ENCODE measurements around the gene ABHD14A. TPM values are rescaled to one million over a fixed set of nuclear protein-coding genes. Genes with fewer than 3 reads are reported as not detected.
A peak's percentile ranks its signal among the peaks of the same experiment; 100 is the strongest.

ABHD14A gene
- total RNA-seq, 1 experiment from 2014 or later, result 9.9 TPM

DNA sequence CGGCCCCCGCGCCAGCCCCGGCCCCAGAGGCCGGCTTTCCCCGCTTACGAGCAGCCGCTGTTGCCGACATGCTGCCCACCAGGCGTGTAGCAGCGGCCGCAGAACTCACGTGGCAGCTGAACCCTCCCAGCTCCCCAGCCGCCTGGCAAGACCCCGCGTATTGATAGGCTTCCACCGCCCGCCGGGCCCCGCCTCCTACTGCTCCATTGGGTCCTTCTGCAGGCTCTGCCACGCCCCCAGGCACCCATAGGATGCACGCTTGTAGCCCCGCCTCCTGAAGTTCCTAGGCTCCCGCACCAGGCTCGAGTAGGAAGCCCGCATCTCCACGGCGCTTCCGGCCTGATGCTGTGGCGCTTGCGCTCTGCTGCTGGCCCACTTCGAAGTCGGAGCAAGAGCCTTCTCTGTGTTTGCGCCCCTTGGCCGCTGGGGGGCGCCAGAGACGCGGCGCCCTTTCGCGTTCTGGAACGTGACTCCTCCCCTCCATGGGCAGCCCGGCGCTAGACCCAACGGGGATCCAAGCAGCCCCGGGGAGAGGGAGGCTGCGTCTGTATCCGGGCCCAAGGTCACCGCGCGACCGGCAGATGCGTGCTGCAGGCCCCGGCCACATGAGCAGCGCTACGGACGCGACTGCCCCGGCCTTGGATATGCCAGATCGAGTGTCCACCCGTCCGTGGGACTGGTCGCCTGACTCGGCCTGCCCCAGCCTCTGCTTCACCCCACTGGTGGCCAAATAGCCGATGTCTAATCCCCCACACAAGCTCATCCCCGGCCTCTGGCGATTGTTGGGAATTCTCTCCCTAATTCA, 32.9 kb upstream of the ABHD14A start, which contains the start of the genes PARP3 and RRP9:
Gene PARP3, plus strand, starts transcription at position 566 of the 805 bp plus-strand sequence. CDS start 993 bp downstream, outside the sequence.
Gene RRP9, minus strand, starts transcription at position 107 of the 805 bp plus-strand sequence. Its CDS starts 37 bp downstream, at position 70.
- Histone ChIP-seq H3K27ac (peak within 1 kb of the TSS; percentile 68), H3K4me2 (peak within 1 kb of the TSS; percentile 98), H3K4me3 (peak within 1 kb of the TSS; percentile 85), H3K79me2 (ENCODE audit: low read depth) (peaks cover 26% of the 10 kb centered on the region), H3K9me2 (ENCODE audit: insufficient read depth) (no peaks in the 10 kb centered on the region), H3K4me1 (replicated peaks; ENCODE audit: insufficient read depth) (peaks cover 16% of the 10 kb centered on the region; the same call in 1 of the 2 replicates), H3K27me3 (ENCODE audit: insufficient read depth, low read depth) (no peaks in the 10 kb centered on the region), H3K36me3 (ENCODE audit: low read depth) (no peaks in the 10 kb centered on the region; the same call in 1 of the 2 replicates), H3K9me3 (ENCODE audit: insufficient read depth, low read depth) (no peaks in the 10 kb centered on the region), H3F3A (ENCODE audit: insufficient read depth, low read depth) (no peaks in the 10 kb centered on the region; the same call in 1 of the 2 replicates), H4K20me1 (ENCODE audit: insufficient read depth) (peaks cover 5% of the 10 kb centered on the region; the same call in 1 of the 2 replicates), H2AFZ (peak within 1 kb of the TSS; percentile 88)
- intact Hi-C loops (cut with micrococcal nuclease; ENCODE audit: unreplicated experiment), result loop anchor here (1.0 to 5.0 kb wide), 9 partner anchors 32 to 395 kb away; partner anchors contain the start of genes ABHD14B, ACY1, DUSP7 and RPL29
- TF ChIP-seq EZH2 (IDR thresholded peaks at IDR 0.05; ENCODE audit: low read depth), result no peak
- TF ChIP-seq, protein P1, sequence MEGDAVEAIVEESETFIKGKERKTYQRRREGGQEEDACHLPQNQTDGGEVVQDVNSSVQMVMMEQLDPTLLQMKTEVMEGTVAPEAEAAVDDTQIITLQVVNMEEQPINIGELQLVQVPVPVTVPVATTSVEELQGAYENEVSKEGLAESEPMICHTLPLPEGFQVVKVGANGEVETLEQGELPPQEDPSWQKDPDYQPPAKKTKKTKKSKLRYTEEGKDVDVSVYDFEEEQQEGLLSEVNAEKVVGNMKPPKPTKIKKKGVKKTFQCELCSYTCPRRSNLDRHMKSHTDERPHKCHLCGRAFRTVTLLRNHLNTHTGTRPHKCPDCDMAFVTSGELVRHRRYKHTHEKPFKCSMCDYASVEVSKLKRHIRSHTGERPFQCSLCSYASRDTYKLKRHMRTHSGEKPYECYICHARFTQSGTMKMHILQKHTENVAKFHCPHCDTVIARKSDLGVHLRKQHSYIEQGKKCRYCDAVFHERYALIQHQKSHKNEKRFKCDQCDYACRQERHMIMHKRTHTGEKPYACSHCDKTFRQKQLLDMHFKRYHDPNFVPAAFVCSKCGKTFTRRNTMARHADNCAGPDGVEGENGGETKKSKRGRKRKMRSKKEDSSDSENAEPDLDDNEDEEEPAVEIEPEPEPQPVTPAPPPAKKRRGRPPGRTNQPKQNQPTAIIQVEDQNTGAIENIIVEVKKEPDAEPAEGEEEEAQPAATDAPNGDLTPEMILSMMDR (conservative IDR thresholded peaks at IDR 0.05), result peak; percentile 94
- BruUV-seq (replicated peaks), result no TSS peak
- ChIA-PET CTCF (interaction anchor here (0.5 to 1.2 kb wide), 9 partner anchors 33 to 638 kb away, joined by 3 to 4 read pairs (median 3); partner anchors contain the start of genes ABHD14A and DUSP7), POLR2A (ENCODE audit: unreplicated experiment) (interaction anchor here (0.5 to 1.1 kb wide), 5 partner anchors 32 to 277 kb away, joined by 3 read pairs; partner anchors contain the start of genes ABHD14B and RPL29)
- DNase-seq, result peak; percentile 98 to 99

DNA sequence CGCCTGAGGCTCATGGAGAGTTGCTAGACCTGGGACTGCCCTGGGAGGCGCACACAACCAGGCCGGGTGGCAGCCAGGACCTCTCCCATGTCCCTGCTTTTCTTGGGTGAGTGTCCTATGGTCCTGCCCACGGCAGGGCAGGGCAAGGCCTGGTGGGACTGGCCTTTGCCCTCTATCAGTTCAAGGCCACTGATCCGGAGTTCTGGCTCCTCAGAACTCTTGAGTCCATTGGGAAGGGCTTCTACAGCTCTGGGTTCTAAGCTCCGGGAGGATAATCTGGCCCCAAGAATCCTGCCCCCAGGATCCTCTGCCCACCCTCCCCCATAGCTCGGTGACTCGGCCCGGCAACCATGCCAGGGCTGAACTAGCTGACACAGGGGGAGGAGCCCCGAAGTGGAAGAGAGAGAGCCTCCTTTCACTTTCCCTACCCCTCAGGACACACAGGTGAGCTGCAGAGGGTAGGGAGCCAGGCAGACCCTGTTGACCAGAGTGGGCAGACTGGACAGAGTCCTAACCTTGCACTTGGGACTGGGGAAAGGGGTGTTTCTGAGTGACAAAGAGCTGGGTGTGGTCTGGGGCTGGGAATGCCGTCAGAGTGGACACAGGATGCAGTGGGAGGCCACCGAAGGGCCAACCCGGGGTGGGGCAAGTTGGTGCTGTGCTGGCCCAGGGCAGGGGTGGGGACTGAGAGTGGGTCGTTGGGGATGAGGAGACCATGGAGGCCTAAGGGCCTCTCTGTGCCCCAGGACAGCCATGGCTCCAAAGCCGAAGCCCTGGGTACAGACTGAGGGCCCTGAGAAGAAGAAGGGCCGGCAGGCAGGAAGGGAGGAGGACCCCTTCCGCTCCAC, 32.0 kb upstream of the ABHD14A start:
- H3K79me2 ChIP-seq (ENCODE audit: low read depth), result peaks cover 26% of the 10 kb centered on the region
- TF ChIP-seq, protein P1 (conservative IDR thresholded peaks at IDR 0.05), result no peak
- no peak for TF ChIP-seq EZH2 (IDR thresholded peaks at IDR 0.05; ENCODE audit: low read depth)
- H3K36me3 ChIP-seq (ENCODE audit: low read depth), result no peaks in the 10 kb centered on the region; the same call in 1 of the 2 replicates
- H3K4me2 ChIP-seq, result peak overlapping the region; percentile 98
- no peaks in the 10 kb centered on the region for H3K9me3 ChIP-seq (ENCODE audit: insufficient read depth, low read depth)
- intact Hi-C loops (cut with micrococcal nuclease; ENCODE audit: unreplicated experiment), result loop anchor here (1.0 to 5.0 kb wide), 8 partner anchors 31 to 394 kb away; partner anchors contain the start of genes ABHD14B, ACY1, DUSP7 and RPL29
- H3K27ac ChIP-seq, result peak overlapping the region; percentile 68
- no peaks in the 10 kb centered on the region for H3K9me2 ChIP-seq (ENCODE audit: insufficient read depth)
- peak; percentile 53 to 64 for DNase-seq
- ChIA-PET CTCF (interaction anchor here (0.6 to 1.2 kb wide), 6 partner anchors 31 to 443 kb away, joined by 3 to 6 read pairs (median 4); partner anchors contain the start of genes ABHD14B and DCAF1), POLR2A (ENCODE audit: unreplicated experiment) (interaction anchor here (0.6 kb wide), 2 partner anchors 401 to 443 kb away, joined by 8 read pairs; partner anchors contain the start of gene DCAF1)
- H3K27me3 ChIP-seq (ENCODE audit: insufficient read depth, low read depth), result no peaks in the 10 kb centered on the region
- H2AFZ ChIP-seq, result peak overlapping the region; percentile 88
- peaks cover 5% of the 10 kb centered on the region; the same call in 1 of the 2 replicates for H4K20me1 ChIP-seq (ENCODE audit: insufficient read depth)
- H3K4me3 ChIP-seq, result peak overlapping the region; percentile 72
- H3F3A ChIP-seq (ENCODE audit: insufficient read depth, low read depth), result no peaks in the 10 kb centered on the region; the same call in 1 of the 2 replicates
- BruUV-seq (replicated peaks), result TSS peak; percentile 89
- H3K4me1 ChIP-seq (replicated peaks; ENCODE audit: insufficient read depth), result peaks cover 16% of the 10 kb centered on the region; the same call in 1 of the 2 replicates

All from PC-9 (cell line).